GM18499 (cell line): ENCODE measurements around the gene SIK3.
"Not testable (repeated sequence)": the region's sequence is repeated elsewhere in the genome, so short reads cannot be mapped to it uniquely, and the experiment has no call there.

Experiments used
- ATAC-seq: cut with Tn5 transposase; IDR thresholded peaks from one replicate; pipeline ENCODE4 v1.9.1; 2021; ENCODE audit warnings: moderate number of reproducible peaks; ENCODE audit not compliant: insufficient read depth, unreplicated experiment

The SIK3 gene

DNA sequence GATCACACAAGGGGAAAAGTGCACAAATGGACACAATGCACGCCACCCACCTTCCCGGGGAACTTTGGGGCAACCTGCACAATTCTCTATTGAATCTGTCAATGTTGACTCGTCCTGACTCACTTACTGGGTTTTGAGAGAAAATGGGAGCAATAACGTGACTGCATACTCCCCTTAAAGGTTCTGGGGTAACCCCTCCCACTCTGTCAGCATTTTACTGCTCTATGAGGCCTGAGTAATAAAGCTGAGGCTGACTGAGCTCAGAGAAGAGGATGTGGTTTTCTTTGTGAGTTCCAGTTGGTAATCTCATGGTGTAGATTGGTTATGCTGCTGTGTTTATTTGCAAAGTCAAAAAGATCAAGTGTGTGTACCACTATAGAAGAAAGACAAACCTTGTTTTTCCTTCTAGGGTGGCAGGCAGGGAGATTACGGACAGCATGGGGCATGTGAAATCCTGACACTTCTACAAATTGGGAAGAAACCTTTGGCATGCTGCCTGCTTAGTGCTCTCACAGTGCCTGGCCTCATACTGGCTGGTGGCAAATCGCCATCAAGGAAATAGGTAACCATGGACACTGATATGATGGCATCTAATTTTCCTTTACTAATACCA lies 244.7 kb downstream of the SIK3 start:
- peak; percentile 87 for ATAC-seq

- no peak for ATAC-seq
These were observed 245.8 kb downstream of the SIK3 start for GRCh38 chr11:116852261-116853031.

DNA sequence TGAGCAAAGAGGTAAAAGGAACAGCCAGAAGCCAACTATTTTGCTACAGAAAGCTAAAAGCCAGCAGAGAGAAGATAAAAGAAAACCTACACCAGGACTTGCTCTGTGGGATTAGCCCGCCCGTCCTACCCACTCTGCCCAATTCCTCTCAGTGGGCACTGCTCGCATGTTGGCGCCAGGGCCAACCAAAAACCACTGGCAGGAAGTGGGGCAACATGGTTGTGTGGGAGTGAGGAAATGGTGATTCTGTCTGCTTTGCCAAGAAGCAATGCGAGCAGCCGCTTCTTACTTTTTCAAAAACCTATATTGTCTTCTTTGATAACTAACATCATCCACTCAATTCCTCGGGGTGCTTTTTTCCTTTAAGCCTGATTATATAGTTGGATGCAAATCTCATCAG lies 246.6 kb downstream of the SIK3 start:
- no peak for ATAC-seq

DNA sequence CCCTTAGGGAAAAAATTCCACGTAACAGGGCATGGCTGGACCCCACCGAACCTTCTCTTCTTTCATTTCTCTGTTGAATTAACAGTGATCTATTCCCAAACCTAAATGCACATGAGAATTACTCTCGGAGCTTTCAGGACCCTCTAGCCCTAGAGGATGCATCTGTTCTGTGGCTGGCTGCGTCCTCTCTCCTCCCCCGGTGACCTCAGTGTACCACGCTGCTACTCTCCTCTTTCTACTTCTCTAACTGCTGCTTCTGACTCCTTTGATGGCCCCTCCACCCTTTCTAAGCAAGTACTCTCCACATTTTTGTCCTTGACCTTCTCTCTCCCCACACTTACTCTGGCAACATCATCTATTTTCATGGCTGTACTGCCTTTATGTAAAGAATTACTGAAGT lies 248.7 kb downstream of the SIK3 start:
- ATAC-seq, result no peak

DNA sequence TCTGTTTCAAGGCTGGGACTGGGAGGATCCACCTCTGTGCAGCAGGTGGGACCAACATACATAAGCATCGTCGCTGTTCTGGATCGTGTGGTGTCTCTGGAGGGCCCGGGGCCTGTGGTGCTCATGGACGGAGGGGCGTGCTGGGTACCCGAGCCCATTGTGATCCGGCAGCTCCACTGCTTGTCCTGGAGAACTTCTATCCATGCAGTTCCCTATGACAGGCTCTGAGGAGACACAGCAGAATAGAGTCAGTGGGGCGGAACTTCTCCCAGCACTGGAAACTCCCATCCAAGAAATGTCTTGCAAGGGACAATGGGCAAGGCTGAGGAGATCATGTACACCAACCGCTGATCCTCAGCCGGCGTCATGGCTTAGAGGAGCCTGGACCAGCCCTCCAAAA lies 249.2 kb downstream of the SIK3 start:
- ATAC-seq, result no peak

GRCh38 chr11:116847612-116848011 lies 250.6 kb downstream of the SIK3 start:
- ATAC-seq, result no peak

DNA sequence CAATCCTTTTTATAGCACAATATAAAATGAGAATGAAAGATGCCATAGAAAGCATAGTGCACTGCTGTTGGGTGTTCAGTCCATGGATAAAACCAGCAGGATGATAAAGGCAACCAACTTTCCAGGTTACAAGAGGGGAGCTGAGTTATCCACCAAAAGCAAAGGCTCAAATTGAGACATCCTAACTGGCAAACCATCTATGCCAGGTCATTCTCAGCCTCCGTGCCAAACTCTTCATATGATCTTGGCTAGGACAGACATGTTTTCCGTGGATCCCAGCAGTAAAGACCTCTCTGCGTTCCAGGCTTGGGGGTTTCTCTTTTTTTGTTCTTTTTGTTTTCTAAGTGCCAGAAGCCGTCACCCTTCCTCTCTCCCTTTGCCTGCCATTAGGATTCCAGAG lies 253.5 kb downstream of the SIK3 start:
- ATAC-seq, result no peak

GRCh38 chr11:116843661-116844060 lies 254.6 kb downstream of the SIK3 start:
- no peak for ATAC-seq

DNA sequence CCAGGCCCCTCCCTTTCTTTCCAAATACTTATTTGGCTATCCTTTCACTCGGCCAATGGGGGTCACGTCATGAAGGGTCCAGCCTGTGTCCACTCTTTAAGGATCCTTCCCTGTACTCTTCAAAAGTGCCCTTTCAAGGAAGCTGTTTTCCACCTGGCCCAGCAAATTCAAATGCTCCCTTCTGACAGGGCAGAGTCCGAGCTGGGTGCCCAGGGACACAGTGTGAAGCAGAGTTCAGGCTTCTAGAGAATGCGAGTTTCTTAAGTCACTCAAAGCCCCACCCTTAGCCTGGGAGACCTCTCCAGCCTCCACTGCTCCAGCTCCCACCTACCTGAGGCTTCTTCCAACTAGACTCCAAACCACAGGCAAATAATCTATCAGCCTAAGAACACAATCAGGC lies 255.3 kb downstream of the SIK3 start:
- no peak for ATAC-seq

DNA sequence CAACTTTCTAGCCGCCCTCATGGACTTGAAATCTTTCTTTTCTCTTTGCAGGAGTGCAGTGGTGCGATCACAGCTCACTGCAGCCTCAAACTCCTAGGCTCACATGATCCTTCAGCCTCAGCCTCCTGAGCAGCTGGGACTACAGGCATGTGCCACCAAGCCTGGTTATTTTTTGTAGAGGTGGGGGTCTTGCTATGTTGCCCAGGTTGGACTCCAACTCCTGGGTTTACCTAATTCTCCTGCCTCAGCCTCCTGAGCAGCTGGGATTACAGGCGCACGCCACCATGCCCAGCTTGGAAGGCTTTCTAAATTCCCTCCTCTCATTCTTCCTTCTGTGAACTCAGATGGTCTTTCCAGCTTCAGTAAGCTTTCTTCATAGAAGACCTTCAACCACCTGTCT lies 256.1 kb downstream of the SIK3 start:
- no peak for ATAC-seq

- no peak for ATAC-seq
These were observed 257.4 kb downstream of the SIK3 start for GRCh38 chr11:116840746-116841296.

DNA sequence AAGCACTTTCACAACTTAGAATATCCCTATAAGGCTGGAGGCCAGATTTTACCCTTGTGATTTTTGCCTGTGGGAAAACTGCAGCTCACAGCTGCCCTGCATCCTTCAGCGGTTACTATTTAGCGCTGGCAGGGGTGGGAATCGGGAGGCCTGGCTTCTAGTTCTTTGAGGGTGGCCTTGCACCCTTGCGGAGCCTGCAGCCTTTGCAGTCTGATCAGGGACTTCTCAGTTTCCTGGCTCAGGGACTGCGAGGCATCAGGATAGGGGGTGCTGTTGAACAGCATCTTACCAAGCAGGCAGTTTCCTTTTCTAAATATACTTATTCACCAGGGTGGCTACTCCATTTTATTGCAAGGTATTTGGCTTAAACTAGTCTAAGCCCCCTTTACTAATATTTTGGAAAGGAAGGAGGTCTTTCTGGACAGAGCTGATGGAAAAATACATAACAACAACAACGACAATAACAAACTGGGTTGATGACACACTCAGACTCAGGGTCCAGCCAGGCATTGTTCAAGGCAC lies 257.9 kb downstream of the SIK3 start:
- no peak for ATAC-seq

GRCh38 chr11:116838321-116839084 lies 259.7 kb downstream of the SIK3 start:
- no peak for ATAC-seq

DNA sequence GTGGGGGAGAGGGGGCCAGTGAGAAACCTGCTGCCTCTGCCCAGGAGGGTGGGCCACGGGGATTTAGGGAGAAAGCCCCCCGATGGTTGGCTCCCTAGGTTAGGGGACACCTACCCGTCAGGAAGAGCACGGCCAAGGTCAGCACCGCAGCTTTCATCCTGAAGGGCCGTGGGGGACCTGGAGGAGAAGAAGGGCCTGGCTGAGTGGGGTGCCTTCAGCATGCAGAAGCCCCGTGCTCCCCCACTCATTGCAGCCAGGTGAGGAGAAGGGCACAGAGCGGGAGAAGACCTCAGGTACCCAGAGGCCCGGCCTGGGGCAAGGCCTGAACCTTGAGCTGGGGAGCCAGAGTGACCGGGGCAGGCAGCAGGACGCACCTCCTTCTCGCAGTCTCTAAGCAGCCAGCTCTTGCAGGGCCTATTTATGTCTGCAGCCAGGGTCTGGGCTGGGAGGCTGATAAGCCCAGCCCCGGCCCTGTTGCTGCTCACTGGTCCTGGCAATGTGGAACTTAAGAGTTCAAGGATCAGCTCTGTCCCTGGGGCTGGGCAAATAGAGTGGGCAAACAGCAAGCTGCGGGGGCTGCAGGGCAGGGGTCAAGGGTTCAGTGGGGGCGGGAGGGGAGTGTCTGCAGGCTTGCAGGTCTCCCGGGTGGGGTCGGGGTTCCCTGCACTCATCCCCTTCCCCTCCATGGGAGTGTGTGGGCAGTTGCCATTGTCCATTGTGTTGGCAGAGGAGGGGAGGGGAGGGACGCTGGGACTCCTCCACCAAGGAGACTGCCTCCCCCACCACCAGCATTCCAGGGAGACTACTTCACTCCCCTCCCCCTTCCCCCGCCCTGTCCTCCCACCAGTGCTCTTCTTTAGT lies 260.8 kb downstream of the SIK3 start, which contains the start of gene APOA1:
APOA1 (minus strand) TSS at position 392 of the 861 bp plus-strand sequence; CDS start at position 157, 235 bp downstream.
- ATAC-seq, result no peak

- no peak for ATAC-seq
These were observed 261.6 kb downstream of the SIK3 start for GRCh38 chr11:116836632-116836991.

DNA sequence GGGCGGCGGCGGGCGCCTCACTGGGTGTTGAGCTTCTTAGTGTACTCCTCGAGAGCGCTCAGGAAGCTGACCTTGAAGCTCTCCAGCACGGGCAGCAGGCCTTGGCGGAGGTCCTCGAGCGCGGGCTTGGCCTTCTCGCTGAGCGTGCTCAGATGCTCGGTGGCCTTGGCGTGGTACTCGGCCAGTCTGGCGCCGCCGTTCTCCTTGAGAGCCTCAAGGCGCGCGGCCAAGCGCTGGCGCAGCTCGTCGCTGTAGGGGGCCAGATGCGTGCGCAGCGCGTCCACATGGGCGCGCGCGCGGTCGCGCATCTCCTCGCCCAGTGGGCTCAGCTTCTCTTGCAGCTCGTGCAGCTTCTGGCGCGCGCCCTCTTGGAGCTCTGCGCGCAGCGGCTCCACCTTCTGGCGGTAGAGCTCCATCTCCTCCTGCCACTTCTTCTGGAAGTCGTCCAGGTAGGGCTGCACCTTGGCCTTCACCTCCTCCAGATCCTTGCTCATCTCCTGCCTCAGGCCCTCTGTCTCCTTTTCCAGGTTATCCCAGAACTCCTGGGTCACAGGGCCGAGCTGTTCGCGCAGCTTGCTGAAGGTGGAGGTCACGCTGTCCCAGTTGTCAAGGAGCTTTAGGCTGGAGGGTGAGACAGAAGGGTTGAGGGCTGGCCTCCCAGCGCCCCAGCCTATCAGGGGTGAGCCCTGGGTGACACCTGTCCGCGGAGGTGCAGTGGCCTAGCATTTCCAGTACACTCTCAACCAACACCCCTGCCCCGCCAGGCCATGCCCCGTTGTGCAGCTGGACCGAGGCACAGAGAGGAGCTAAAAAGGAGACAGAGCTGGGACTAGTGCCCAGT lies 262.2 kb downstream of the SIK3 start:
- peak; percentile 45 for ATAC-seq

DNA sequence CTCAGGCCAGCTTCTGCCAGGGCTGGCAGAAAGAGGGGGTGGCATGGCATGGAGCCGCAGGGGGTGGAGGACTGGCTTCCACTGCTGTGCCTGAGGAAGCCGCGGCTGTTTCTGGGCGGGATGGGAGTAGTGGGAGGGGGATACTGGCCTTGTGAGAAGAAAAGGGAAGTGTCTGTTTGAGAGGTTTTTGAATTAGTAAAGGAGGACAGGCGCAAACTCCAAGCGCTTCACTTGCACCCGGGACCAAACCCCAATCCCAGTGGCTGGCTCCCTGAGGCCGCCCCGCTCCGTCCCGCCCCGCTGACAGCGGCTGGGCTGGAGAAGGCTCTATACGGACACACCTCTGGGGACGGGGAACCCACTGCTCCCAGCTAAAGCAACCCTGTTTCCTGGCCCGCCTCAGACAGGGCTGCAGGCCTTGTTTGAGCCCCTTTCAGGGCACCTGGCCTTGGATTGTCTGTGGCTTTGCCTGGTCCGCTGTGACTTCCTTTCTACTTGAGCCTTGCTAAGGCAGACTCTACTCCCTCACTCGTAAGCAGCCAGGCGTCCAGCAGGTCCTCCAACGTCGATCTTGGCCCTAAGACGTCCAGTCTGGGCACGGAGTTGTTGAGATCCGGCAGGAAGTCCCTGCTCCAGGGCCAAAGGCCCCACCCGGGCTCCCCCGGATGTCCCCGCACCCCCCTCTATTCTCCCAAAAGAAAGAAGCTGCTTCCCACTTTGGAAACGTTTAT lies 263.0 kb downstream of the SIK3 start:
- no peak for ATAC-seq

DNA sequence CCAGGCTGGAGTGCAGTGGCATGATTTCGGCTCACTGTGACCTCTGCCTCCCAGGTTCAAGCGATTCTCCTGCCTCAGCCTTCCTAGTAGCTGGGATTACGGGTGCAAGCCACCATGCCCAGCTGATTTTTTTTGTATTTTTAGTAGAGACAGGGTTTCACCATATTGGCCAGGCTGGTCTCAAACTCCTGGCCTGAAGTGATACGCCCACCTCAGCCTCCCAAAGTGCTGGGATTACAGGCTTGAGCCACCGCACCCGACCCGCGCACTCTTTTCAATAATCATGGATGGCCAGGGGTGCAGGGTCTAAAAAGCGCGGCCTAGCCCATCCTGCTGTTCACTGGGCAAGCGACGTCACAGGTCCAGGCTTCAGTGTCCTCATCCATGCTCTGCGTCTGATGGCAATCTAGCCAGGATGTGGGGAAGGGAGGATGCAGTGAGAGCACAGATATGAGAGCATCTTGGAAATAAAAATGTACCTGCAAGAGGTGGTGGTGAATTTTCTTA lies 263.6 kb downstream of the SIK3 start:
- ATAC-seq, result not testable (repeated sequence)
